H1 (cell line): ENCODE data around the gene CSAD. TPM values are rescaled to one million over a fixed set of nuclear protein-coding genes. Genes with fewer than 3 reads are reported as not detected.

Experiments
- CTCF ChIA-PET: fragments of 300-600 bp; sonication (Branson Sonifier 250); formaldehyde crosslinking; loops from one replicate; lab custom pipeline; 2021; ENCODE audit not compliant: partially characterized antibody; lab: Charles Lee
- POLR2A ChIA-PET: fragments of 300-600 bp; sonication (Branson Sonifier 250); formaldehyde crosslinking; loops from one replicate; lab custom pipeline; 2021; ENCODE audit warnings: inconsistent platforms; ENCODE audit not compliant: partially characterized antibody; lab: Charles Lee
- DNase-seq, 2 experiments: peaks; one replicate each; pipeline versions ENCODE4 v3.0.0 to v3.0.0-alpha.2; 2010 to 2022; ENCODE audit warnings: low spot score in 2 of 2, low read depth in 1 of 2, mixed read lengths in 1 of 2
- FAIRE-seq: peaks from 2 replicates; lab custom pipeline; 2011; peaks lifted over from hg19 to GRCh38; lab: Jason Lieb, UNC
- H2AFZ ChIP-seq: 2 replicates; pipeline ENCODE4 v1.8.1; 2012; ENCODE audit warnings: low read length, inconsistent platforms
- H2AK5ac ChIP-seq: 2 replicates; pipeline ENCODE4 v1.6.1; 2013; ENCODE audit warnings: low read depth, low read length
- H2BK120ac ChIP-seq: replicated peaks from 2 replicates; pipeline ENCODE3; 2013; ENCODE audit warnings: low read depth, low read length, inconsistent platforms
- H2BK12ac ChIP-seq: 2 replicates; pipeline ENCODE4 v1.6.1; 2013; ENCODE audit warnings: low read depth, low read length
- H2BK15ac ChIP-seq: 2 replicates; pipeline ENCODE4 v1.6.1; 2013; ENCODE audit warnings: low read length
- H2BK20ac ChIP-seq: 2 replicates; pipeline ENCODE4 v1.6.1; 2013; ENCODE audit warnings: low read length
- H2BK5ac ChIP-seq: 2 replicates; pipeline ENCODE4 v1.6.1; 2013; ENCODE audit warnings: low read depth, low read length
- H3K14ac ChIP-seq: 2 replicates; pipeline ENCODE4 v1.6.1; 2013; ENCODE audit warnings: inconsistent platforms; ENCODE audit not compliant: insufficient read length
- H3K18ac ChIP-seq: 2 replicates; pipeline ENCODE4 v1.6.1; 2013; ENCODE audit warnings: low read length; ENCODE audit errors: extremely low read depth
- H3K23ac ChIP-seq: 2 replicates; pipeline ENCODE4 v1.6.1; 2013; ENCODE audit warnings: inconsistent platforms; ENCODE audit not compliant: insufficient read length
- H3K23me2 ChIP-seq: 2 replicates; pipeline ENCODE4 v1.6.1; 2013; ENCODE audit warnings: low read depth, low read length
- H3K27ac ChIP-seq: 2 replicates; pipeline ENCODE4 v1.6.1; 2011; ENCODE audit warnings: low read depth, low read length, inconsistent platforms
- H3K27me3 ChIP-seq, 4 experiments: replicated peaks in 1 of 4; 1 replicate in 1 of 4; 2 replicates in 3 of 4; pipeline versions ENCODE4 v1.6.1 to v1.8.1; 2011 to 2013; ENCODE audit warnings: low read length in 3 of 4, mild to moderate bottlenecking in 3 of 4, inconsistent platforms in 2 of 4, mixed read lengths in 2 of 4, moderate library complexity in 1 of 4; ENCODE audit not compliant: control insufficient read depth in 3 of 4, insufficient read depth in 3 of 4; ENCODE audit errors: extremely low read depth in 1 of 4
- H3K36me3 ChIP-seq, 4 experiments: 2 replicates each; pipeline versions ENCODE4 v1.6.1 to v1.8.1; 2011 to 2013; ENCODE audit warnings: mild to moderate bottlenecking in 4 of 4, low read length in 3 of 4, moderate library complexity in 2 of 4, control low read depth in 1 of 4, inconsistent platforms in 1 of 4; ENCODE audit not compliant: insufficient read depth in 4 of 4, control insufficient read depth in 2 of 4
- H3K4ac ChIP-seq: replicated peaks from 2 replicates; pipeline ENCODE3; 2013; ENCODE audit warnings: low read length, low read depth, mixed read lengths, inconsistent platforms; ENCODE audit not compliant: insufficient read length
- H3K4me1 ChIP-seq, 4 experiments: replicated peaks in 1 of 4; 1 replicate in 1 of 4; 2 replicates in 3 of 4; pipeline versions ENCODE4 v1.6.1 to v1.8.1; 2011 to 2013; ENCODE audit warnings: low read length in 3 of 4, inconsistent platforms in 2 of 4, mixed read lengths in 1 of 4; ENCODE audit not compliant: insufficient read depth in 4 of 4, control insufficient read depth in 3 of 4
- H3K4me2 ChIP-seq, 2 experiments: 2 replicates each; pipeline versions ENCODE4 v1.6.1 to v1.8.1; 2011 to 2013; ENCODE audit warnings: low read depth in 2 of 2, low read length in 2 of 2, control low read depth in 1 of 2, inconsistent platforms in 1 of 2, mild to moderate bottlenecking in 1 of 2; ENCODE audit not compliant: insufficient read depth in 1 of 2
- H3K4me3 ChIP-seq, 4 experiments: fragments of 200-600, 300-600 bp in 1 of 4; sonication (generic), shearing (Covaris generic), sonication (Bioruptor Twin) in 1 of 4; 2 replicates each; pipeline versions ENCODE4 v1.5.1 to v1.8.1; 2011 to 2016; ENCODE audit warnings: low read length in 4 of 4, low read depth in 3 of 4, control low read depth in 2 of 4, inconsistent platforms in 2 of 4, mild to moderate bottlenecking in 2 of 4, mixed read lengths in 1 of 4, moderate library complexity in 1 of 4; ENCODE audit not compliant: insufficient read depth in 2 of 4; ENCODE audit errors: extremely low read depth in 1 of 4
- H3K56ac ChIP-seq: replicated peaks from 2 replicates; pipeline ENCODE3; 2013; ENCODE audit warnings: low read depth, mild to moderate bottlenecking, mixed read lengths, low read length, inconsistent platforms; ENCODE audit not compliant: insufficient read length
- H3K79me1 ChIP-seq: 2 replicates; pipeline ENCODE4 v1.6.1; 2013; ENCODE audit warnings: low read depth, low read length, control low read depth
- H3K79me2 ChIP-seq, 2 experiments: 2 replicates each; pipeline versions ENCODE4 v1.6.1 to v1.8.1; 2012 to 2013; ENCODE audit warnings: low read length in 2 of 2, mild to moderate bottlenecking in 2 of 2, inconsistent platforms in 1 of 2; ENCODE audit not compliant: insufficient read depth in 2 of 2, control insufficient read depth in 1 of 2
- H3K9ac ChIP-seq, 4 experiments: replicated peaks in 1 of 4; 1 replicate in 1 of 4; 2 replicates in 3 of 4; pipeline versions ENCODE4 v1.6.1 to v1.8.1; 2011 to 2013; ENCODE audit warnings: low read depth in 3 of 4, low read length in 3 of 4, control low read depth in 2 of 4, mild to moderate bottlenecking in 2 of 4, moderate library complexity in 2 of 4, inconsistent platforms in 1 of 4; ENCODE audit errors: extremely low read depth in 1 of 4
- H3K9me3 ChIP-seq, 2 experiments: 2 replicates each; pipeline versions ENCODE4 v1.6.1 to v1.8.1; 2012 to 2013; ENCODE audit warnings: mild to moderate bottlenecking in 2 of 2, moderate library complexity in 2 of 2, control low read depth in 1 of 2, inconsistent platforms in 1 of 2, low read depth in 1 of 2, low read length in 1 of 2, mixed read lengths in 1 of 2; ENCODE audit not compliant: insufficient read depth in 2 of 2
- H4K20me1 ChIP-seq, 2 experiments: replicated peaks in 1 of 2; 2 replicates each; pipeline versions ENCODE3 to v1.8.1; 2011 to 2013; ENCODE audit warnings: inconsistent platforms in 2 of 2, low read length in 2 of 2, mild to moderate bottlenecking in 1 of 2; ENCODE audit not compliant: insufficient read depth in 2 of 2, control insufficient read depth in 1 of 2
- H4K5ac ChIP-seq: 2 replicates; pipeline ENCODE4 v1.6.1; 2013; ENCODE audit warnings: low read length, low read depth, mixed read lengths, inconsistent platforms; ENCODE audit not compliant: insufficient read length
- H4K8ac ChIP-seq: 2 replicates; pipeline ENCODE4 v1.8.0; 2013; ENCODE audit warnings: mild to moderate bottlenecking, moderate library complexity, low read length, inconsistent platforms; ENCODE audit not compliant: insufficient read depth; ENCODE audit errors: extremely low read depth
- H4K91ac ChIP-seq: replicated peaks from 2 replicates; pipeline ENCODE3; 2013; ENCODE audit warnings: low read length, mixed read lengths, inconsistent platforms; ENCODE audit not compliant: insufficient read length
- WGBS, 2 experiments: shearing (Covaris generic) in 1 of 2; methylation state at CpG; one replicate each; pipeline versions ENCODE4 v1.1.6 to v1.1.7; 2013 to 2015; ENCODE audit warnings: low lambda C conversion rate in 2 of 2, mixed read lengths in 2 of 2, inconsistent platforms in 1 of 2, low coverage in 1 of 2, missing lambda C conversion rate in 1 of 2; ENCODE audit not compliant: insufficient replicate concordance in 2 of 2, insufficient coverage in 1 of 2, insufficient read length in 1 of 2; ENCODE audit errors: extremely low coverage in 1 of 2, missing lambda C conversion rate in 1 of 2; 5-methylcytosine and 5-hydroxymethylcytosine counted together
- polyA plus RNA-seq, 7 experiments: library from polyadenylated mRNA; depleted of rRNA in 3 of 7; stranded (reverse) in 5 of 7; unstranded in 2 of 7; fragments of >200 nt in 5 of 7; fragments of 200-250 nt in 2 of 7; gene quantifications; 1 replicate in 5 of 7; 2 replicates in 1 of 7; 4 replicates in 1 of 7; pipeline versions ENCODE4 v1.2.1 to v1.2.3, GENCODE V29; 2011 to 2013; ENCODE audit warnings: missing spikeins in 2 of 7, mixed read lengths in 2 of 7
- total RNA-seq: library from RNA; stranded (reverse); fragmentation: NEBNext Ultra II Directional; extraction: Animal tissue kit (Norgen Biotek cat#: 25700); gene quantifications from 2 replicates; pipeline ENCODE4 v1.2.1, GENCODE V29; 2021

Gene CSAD
- total and polyA plus RNA-seq, 2 of the 8 experiments (the other 6 are each of a cell fraction or from before 2014, with no cell fraction given) = 8.8 to 11.3 TPM

GRCh38 chr12:53219956-53220693 lies 39.4 kb upstream of the CSAD start:
- H3K27ac ChIP-seq = no peak overlapping the region
- peaks cover 16 to 36% of the 10 kb centered on the region in 2 experiments for H3K79me2 ChIP-seq
- 1% methylated on average over 32 of the region's 53 CpGs; no CpG with 5 or more reads in 1 of the 2 experiments for WGBS, 2 experiments

More at GRCh38 chr12:53219956-53220693, 39.4 kb upstream of the CSAD start:
- peak in 1 of 2 experiments; percentile 77 for DNase-seq
- peak overlapping the region; percentile 99 to 100 for H3K4me2 ChIP-seq
- H3K4me1 ChIP-seq = peaks cover 41 to 69% (median 56%) of the 10 kb centered on the region in 4 experiments
- H3K23ac ChIP-seq = no peak overlapping the region
- H4K91ac ChIP-seq = no peak overlapping the region
- POLR2A ChIA-PET = interaction anchor here (0.6 to 13.6 kb wide), 13 partner anchors 9 to 166 kb away, joined by 3 to 151 read pairs (median 5); partner anchors contain the start of genes CSAD, ESPL1, PFDN5 and RARG
- peak overlapping the region; percentile 17 for H4K5ac ChIP-seq
- H3K36me3 ChIP-seq = peaks cover 0 to 3% (median 1%) of the 10 kb centered on the region in 4 experiments; a peak in 4 of 8 replicates
- H2AFZ ChIP-seq = no peak overlapping the region
- no peak overlapping the region for H2BK15ac ChIP-seq
- CTCF ChIA-PET = interaction anchor here (0.6 to 22.3 kb wide), 11 partner anchors 9 to 184 kb away, joined by 3 to 654 read pairs (median 4); partner anchors contain the start of genes ESPL1 and RARG
- peaks cover 0 to 3% (median 0%) of the 10 kb centered on the region in 4 experiments; a peak in 1 of 7 replicates for H3K27me3 ChIP-seq
- no peak overlapping the region for H2BK120ac ChIP-seq
- no peak for FAIRE-seq
- H2BK20ac ChIP-seq = peak overlapping the region; percentile 52; the same call in 1 of the 2 replicates
- no peak overlapping the region for H4K8ac ChIP-seq
- 0 out of 2 replicates have a peak overlapping the region, but pooled peaks have one; percentile 75 for H2BK12ac ChIP-seq
- no peaks in the 10 kb centered on the region for H3K9me3 ChIP-seq
- H3K23me2 ChIP-seq = peaks cover 27% of the 10 kb centered on the region
- H3K14ac ChIP-seq = no peak overlapping the region
- H2BK5ac ChIP-seq = peak overlapping the region; percentile 83; the same call in 1 of the 2 replicates
- peaks cover 0 to 3% of the 10 kb centered on the region in 2 experiments for H4K20me1 ChIP-seq
- H3K9ac ChIP-seq = peak overlapping the region in 3 of 4 experiments; percentile 42 to 75 (median 51); a peak in 6 of 7 replicates
- H2AK5ac ChIP-seq = 0 out of 2 replicates have a peak overlapping the region, but pooled peaks have one; percentile 95
- peak overlapping the region; percentile 22 for H3K4ac ChIP-seq
- no peak overlapping the region for H3K56ac ChIP-seq
- H3K79me1 ChIP-seq = peaks cover 17% of the 10 kb centered on the region
- peak overlapping the region; percentile 93 for H3K18ac ChIP-seq
- H3K4me3 ChIP-seq = peak overlapping the region; percentile 84 to 97 (median 88)
